ENCODE results near the gene TRIM14. TPM values are rescaled to one million over a fixed set of nuclear protein-coding genes. Genes with fewer than 3 reads are reported as not detected.
"Not testable (repeated sequence)": the region's sequence is repeated elsewhere in the genome, so short reads cannot be mapped to it uniquely, and the experiment has no call there.

The TRIM14 gene
- total RNA-seq, 2 donors from 2014 or later = 4.9 to 11.8 TPM

DNA sequence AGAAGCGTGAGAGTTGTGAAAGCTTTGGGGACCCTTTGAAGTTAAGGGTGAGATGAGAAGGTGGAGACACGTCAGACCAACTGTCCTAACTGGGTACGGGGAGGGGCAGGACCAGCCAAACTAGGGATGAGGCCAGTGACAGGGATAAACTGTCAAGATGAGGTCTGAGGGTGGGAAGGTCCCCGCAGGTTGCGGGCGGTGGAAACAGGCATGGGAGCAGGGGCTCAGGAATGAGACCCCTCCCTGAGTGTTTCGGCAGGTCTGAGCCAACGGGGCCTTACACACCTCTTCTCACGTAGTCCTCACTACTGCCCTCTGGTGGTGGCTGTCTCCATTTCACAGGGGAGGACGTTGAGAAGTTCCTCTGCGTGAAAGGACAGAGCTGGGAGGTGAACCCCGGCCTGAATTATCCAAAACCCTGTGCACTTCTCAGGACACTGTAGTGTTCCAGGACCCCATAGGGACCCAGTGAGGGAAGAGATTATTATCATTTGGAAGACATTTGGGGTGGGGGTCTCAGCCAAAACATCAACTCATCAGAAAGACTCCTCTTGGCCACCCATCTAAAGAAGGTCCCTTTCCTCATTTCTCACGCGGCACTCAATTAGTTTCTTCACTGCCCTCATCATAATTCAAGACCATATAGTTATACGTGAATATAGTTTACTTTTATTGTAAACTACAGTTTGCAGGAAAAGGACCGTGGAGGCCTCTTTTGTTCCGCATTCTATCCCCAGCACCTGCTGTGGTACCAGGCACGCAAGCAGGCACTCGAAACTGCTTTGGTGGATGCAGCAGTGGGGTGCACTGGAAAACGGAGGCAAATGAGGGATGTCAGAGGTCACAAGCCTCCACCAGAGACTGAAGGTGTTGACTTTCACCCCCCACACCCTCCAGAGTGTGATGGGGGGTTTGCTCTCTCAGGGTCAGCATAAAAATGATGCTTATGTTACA, 84.2 kb downstream of the TRIM14 start:
- peak; percentile 94 for DNase-seq (ENCODE audit: low spot score)
- intact Hi-C loops (cut with DNase I) = loop anchor here (2.0 to 10.0 kb wide), 2 partner anchors 110 kb away; partner anchors contain the start of gene TRMO (in 1 of the 2)

GRCh38 chr9:98031935-98032334, 87.1 kb downstream of the TRIM14 start:
- DNase-seq (ENCODE audit: low spot score) = no peak
- intact Hi-C loops (cut with DNase I) = loop anchor here in 1 of 2 donors (10.0 kb wide), 1 partner anchor 107 kb away; the partner anchor contains the start of gene TRMO

DNA sequence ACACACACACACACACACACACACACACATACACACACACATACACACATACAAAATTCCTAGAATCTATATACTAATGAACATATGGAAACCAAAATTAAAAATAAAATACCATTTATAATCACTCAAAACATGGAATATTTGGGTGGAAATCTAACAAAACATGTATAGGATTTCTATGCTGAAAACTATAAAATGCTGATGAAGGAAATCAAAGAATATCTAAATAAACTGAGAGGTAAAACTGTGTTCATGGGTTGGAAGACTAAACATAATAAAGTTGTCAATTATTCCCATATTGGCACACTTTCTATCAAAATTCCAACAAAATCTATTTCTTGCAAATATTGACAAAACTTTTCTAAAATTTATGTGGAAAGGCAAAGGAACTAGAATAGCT, 87.9 kb downstream of the TRIM14 start:
- intact Hi-C loops (cut with DNase I) = loop anchor here in 1 of 2 donors (10.0 kb wide), 1 partner anchor 106 kb away; the partner anchor contains the start of gene TRMO
- no peak for DNase-seq (ENCODE audit: low spot score)

DNA sequence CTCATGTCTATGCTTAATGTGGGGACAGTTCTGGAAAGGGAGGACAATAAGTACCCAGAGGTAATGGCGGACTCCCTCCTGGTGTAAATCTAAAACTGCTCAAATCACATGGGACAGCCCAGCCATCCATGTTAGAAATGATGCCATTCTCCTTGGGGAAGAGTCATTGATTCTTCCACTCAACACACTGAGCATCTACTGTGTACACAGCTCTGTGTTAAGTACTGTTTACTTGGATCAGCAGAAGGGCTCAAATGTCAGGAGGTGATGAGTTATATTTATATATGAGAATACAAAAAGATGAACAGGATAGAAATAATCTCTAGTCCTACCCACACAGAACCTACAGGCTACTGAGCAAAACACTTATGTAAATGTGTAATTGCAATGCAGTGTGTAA, 94.3 kb downstream of the TRIM14 start:
- no peak for DNase-seq (ENCODE audit: low spot score)
- intact Hi-C loops (cut with DNase I) = loop anchor here in 1 of 2 donors (5.0 kb wide), 1 partner anchor 247 kb away; no protein-coding TSS in a partner anchor

DNA sequence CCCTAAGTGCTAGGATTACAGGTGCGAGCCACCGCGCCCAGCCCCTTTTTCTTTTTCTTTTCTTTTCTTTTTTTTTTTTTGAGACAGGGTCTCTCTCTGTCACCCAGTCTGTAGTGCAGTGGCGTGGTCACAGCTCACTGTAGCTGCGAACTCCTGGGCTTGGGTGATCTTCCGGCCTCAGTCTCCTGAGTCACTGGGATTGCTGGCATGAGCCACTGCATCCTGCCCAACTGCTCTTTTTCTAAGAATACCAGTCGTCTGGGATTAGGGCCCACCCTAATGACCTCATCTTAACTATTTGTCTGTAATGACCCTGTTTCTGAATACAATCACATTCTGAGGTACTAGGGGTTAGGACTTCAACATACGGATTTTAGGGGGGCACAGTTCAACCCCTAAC, 96.6 kb downstream of the TRIM14 start:
- intact Hi-C loops (cut with DNase I) = loop anchor here in 1 of 2 donors (5.0 kb wide), 1 partner anchor 245 kb away; no protein-coding TSS in a partner anchor
- no peak for DNase-seq (ENCODE audit: low spot score)

GRCh38 chr9:98021306-98022040, 97.5 kb downstream of the TRIM14 start:
- no peak for DNase-seq (ENCODE audit: low spot score)
- intact Hi-C loops (cut with DNase I) = loop anchor here in 1 of 2 donors (5.0 kb wide), 1 partner anchor 244 kb away; no protein-coding TSS in a partner anchor

DNA sequence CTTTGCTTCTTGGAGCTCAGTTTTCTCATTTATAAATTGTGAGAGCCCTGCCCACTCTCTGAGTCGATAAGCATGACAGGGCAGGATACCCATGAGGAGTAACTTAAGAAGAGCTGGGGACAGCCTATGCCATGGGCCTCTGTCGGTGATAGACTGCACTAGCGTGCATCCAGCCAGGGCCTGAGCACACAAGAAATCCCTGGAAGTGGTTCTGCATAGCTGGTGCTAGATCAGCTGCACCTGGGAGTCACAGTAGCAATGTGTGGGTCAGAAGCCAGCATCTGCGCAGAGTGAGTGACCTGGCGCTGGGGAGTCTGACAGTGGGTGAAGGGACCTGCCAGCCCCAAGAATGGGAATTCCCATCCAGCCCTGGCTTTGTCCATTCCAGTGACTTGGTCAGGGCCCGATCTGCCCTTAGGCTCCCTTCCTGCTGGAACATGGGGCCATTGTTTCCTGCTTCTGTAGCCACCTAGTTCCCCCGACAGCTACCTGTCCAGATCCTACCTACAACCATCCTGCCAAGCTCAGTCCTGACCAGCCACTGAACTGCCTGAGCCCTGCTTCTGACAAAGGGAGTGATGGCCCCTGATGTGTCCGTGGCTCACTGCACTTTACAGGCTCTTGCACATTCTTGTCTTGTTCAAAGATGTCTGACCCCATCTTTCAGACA, 98.4 kb downstream of the TRIM14 start:
- intact Hi-C loops (cut with DNase I) = loop anchor here in 1 of 2 donors (5.0 kb wide), 1 partner anchor 243 kb away; no protein-coding TSS in a partner anchor
- DNase-seq (ENCODE audit: low spot score) = no peak

DNA sequence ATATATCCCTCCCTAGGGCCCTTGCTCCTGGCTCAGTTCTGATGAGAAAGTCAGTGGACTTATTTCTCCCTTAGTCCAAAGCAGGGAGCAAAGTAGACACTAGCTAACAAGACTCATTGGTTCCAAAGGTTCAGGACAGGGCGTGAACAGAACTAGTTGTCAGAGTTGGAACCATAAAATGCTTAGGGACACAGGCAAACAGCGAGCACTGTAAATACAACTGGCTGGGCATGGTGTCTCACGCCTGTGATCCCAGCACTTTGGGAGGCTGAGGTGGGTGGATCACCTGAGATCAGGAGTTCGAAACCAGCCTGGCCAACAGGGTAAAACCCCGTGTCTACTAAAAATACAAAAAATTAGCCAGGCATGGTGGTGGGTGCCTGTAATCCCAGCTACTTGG, 99.2 kb downstream of the TRIM14 start:
- intact Hi-C loops (cut with DNase I) = loop anchor here in 1 of 2 donors (5.0 kb wide), 1 partner anchor 243 kb away; no protein-coding TSS in a partner anchor
- not testable (repeated sequence) for DNase-seq (ENCODE audit: low spot score)

Other genes with a start within 250 kb of the TRIM14 start
- 1 to 10 TPM; 7.0 to 8.7 TPM for gene TRMO, start 196.7 kb downstream of the TRIM14 start, total RNA-seq
- under 1 TPM; 0.33 to 0.83 TPM for gene HEMGN, start 181.1 kb downstream of the TRIM14 start, total RNA-seq
- 10 to 100 TPM; 95.8 to 98.0 TPM for gene ANP32B, start 135.9 kb downstream of the TRIM14 start, total RNA-seq
- gene NANS, start 62.5 kb downstream of the TRIM14 start, total RNA-seq = 10 to 100 TPM; 25.5 to 31.9 TPM
- 1 to 10 TPM in 1 of 2 donors, under 1 TPM in 1; 0.95 to 1.2 TPM for gene CORO2A, start 73.4 kb upstream of the TRIM14 start, total RNA-seq
- gene TBC1D2, start 136.4 kb upstream of the TRIM14 start, total RNA-seq = 10 to 100 TPM in 1 of 2 donors, 1 to 10 TPM in 1; 6.9 to 10.5 TPM